HG02623 (cell line): Measurements from ENCODE around the gene CENPC.
"Not testable (repeated sequence)": the region's sequence is repeated elsewhere in the genome, so short reads cannot be mapped to it uniquely, and the experiment has no call there.

Experiments
- ATAC-seq: cut with Tn5 transposase; IDR thresholded peaks from one replicate; pipeline ENCODE4 v1.9.1; 2021; ENCODE audit warnings: moderate library complexity; ENCODE audit not compliant: unreplicated experiment

CENPC gene

GRCh38 chr4:67550857-67551256 is 5.6 kb upstream of the CENPC start:
- ATAC-seq: peak; percentile 25

GRCh38 chr4:67550451-67550850 is 5.1 kb upstream of the CENPC start:
- peak; percentile 31 for ATAC-seq

DNA sequence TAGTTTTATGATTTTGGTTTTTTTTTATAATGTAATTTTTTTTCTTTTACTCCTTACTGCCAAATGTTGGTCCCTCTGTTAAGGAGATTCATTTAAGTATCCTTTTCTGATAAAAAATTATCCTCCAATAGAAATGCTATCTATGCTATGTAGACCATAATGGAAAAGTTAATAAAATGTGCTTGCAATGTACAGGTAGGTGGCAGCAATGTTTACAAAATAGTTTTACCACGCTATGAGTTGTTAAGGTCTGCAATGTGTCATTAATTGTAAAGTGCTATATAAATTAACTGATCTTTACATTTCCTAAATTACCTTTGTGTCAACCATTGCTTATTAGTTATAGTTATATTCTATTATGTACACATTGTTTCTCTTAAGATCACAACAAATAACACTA is 3.8 kb upstream of the CENPC start:
- peak; percentile 30 for ATAC-seq

DNA sequence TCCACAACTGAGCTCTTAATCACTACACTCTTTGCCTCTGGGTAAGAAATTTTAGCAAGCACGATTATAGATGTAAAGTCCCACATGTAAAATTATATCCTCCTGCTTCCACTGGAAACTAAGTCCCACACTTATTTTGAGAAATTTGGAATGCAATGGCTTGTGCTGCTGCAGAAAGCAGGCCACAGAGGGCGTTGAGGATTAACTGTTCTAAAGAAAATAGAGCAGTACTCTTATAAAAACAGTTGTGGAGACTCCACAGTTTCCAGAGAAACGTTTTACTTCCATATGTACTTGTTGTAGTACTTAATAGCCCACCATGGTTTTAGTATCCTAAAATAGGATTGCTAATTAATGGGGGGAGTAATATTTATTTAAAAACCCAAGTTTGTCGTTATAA is 1.7 kb upstream of the CENPC start:
- ATAC-seq: no peak

GRCh38 chr4:67546004-67546356 is 677 bp upstream of the CENPC start:
- no peak for ATAC-seq

DNA sequence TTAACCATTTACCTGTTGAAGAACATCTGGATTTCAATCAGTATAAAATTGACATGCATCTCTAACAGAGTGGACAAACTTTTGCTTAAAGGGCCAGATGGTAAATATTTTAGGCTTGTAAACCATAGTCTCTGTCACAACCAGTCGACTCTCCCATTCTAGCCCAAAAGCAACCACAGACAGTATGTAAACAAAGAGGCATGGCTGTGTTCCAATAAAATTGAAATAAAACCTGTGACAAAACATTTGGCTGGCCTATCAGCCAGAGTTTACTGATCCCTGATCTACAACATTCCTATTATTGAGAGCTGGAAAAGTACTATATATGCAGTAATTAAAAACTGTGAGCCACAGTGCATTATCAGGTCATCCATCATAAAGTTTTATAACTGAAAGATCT is 3.2 kb downstream of the CENPC start:
- no peak for ATAC-seq

DNA sequence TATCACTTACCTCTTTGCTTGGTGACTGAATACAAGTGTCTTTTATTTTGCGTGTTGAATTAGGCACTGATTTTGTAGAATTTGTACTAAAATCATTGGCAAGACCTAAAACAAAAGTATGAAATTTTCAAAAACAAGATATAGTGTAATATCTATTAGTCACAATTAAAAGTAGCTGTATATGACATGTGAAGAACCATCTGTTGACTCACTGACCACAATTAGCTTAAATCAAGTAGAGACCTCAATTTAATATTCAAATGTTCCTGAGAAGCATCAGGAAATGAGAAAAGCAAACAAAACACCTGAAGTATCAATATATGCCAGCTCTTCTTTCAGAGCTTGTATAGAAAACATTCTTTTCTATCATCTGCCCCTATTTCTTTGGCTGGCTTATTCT is 5.5 kb downstream of the CENPC start:
- ATAC-seq: no peak

DNA sequence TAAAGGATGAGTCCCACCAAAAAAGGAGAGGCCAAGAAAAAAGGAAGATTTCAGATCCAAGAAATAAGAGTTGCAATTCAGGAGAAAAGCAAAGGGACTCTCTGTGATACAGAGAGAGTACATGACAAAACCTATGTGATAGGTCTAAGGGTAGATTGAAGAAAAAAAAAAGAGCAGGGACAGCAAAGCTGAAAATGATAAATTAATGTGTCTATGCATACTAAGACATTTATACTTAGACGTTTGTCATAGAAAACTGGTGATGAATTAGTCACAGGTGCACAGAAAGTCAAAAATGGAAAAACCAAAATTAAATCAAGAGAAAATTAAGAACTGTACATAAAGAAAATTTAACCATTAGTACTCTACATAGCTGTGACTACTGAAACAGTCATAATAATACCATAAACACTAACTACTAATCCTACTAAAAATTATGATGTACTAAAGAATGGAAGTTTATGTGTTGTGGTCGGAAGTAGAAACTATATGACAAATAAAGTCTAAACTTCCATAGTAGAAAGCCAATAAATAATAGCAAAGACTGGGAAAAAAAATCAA is 9.9 kb downstream of the CENPC start:
- ATAC-seq: no peak

DNA sequence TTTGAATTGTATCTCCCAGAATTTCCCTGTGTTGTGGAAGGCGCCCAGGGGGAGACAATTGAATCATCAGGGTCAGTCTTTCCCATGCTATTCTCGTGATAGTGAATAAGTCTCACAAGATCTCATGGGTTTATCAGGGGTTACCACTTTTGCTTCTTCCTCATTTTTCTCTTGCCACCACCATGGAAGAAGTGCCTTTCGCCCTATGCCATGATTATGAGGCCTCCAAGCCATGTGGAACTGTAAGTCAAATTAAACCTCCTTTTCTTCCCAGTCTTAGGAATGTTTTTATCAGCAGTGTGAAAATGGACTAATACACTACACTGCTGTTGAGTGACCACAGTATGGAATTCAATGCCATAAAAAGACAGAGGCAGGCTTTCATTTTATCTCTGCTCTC is 12.2 kb downstream of the CENPC start:
- ATAC-seq: no peak

DNA sequence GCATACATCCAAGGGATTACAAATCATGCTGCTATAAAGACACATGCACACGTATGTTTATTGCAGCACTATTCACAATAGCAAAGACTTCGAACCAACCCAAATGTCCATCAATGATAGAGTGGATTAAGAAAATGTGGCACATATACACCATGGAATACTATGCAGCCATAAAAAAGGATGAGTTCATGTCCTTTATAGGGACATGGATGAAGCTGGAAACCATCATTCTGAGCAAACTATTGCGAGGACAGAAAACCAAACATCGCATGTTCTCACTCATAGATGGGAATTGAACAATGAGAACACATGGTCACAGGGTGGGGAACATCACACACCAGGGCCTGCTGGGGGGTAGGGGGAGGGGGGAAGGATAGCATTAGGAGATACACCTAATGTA is 12.9 kb downstream of the CENPC start:
- ATAC-seq: not testable (repeated sequence)

- no peak for ATAC-seq
Observed at GRCh38 chr4:67531379-67531962, 13.8 kb downstream of the CENPC start.

- ATAC-seq: not testable (repeated sequence)
Observed at GRCh38 chr4:67524140-67524539, 21.2 kb downstream of the CENPC start.

DNA sequence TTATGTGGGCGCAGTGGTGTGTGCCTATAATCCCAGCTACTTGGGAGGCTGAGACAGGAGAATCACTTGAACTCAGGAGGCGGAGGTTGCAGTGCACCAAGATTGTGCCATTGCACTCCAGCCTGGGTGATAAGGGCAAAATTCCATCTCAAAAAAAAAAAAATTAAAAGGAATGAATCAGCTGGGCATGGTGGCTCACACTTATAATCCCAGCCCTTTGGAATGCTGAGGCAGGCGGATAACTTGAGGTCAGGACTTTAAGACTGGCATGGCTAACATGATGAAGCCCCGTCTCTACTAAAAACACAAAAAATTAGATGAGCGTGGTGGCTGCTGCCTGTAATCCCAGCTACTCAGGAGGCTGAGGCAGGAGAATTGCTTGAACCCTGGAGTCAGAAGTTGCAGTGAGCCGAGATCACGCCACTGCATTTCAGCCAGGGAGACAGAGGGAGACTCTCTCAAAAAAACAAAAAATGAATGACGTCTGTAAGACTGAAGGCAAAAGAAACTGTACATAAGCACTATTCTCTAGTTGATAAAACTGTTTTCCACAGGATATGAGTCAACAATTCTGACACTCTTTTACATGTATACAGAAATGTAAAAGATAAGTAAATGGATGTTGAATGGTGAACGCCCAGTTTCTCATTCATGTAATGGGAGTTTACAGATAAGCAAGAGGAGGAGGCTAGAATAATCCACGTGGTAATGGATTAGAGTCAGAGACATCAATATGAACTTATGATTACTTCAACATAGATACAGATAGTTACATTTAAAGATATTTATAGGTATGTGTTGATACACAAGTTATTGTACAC is 22.2 kb downstream of the CENPC start:
- ATAC-seq: no peak

- ATAC-seq: no peak
Observed at GRCh38 chr4:67522230-67522629, 23.1 kb downstream of the CENPC start.

DNA sequence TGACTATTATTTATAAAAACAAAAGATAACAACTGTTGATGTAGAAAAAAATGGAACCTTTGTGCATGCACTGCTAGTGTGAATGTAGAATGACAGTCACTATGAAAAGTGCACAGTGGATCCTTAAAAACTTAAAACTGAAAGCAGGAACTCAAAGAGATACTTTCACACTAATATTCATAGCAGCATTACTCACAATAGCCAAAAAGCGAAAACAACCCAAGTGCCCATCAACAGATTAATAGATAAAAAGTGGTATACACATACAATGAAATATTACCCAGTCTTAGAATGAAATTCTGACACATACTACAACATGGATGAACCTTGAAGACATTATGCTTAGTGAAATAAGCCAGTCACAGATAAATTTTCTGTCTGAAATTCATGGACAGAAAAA is 23.8 kb downstream of the CENPC start:
- peak; percentile 43 for ATAC-seq

DNA sequence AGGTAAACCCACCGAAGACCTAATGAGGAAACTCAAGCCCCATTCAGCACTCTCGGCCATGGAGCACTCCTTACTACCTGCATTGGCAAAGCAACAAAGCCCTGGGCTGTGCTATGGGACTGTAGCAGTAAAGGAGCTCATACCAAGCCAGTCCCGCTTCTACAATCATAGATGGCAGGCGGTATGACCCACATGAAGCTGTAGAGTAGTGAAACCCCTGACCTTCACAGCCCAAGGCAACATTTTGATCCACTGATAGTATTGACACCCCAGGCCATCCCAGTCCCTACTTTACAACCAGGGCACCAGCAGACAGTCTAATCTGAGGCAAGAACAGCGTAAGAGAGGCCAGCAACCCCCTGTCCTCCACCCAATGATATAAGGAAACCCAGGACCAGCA is 25.2 kb downstream of the CENPC start:
- ATAC-seq: no peak

DNA sequence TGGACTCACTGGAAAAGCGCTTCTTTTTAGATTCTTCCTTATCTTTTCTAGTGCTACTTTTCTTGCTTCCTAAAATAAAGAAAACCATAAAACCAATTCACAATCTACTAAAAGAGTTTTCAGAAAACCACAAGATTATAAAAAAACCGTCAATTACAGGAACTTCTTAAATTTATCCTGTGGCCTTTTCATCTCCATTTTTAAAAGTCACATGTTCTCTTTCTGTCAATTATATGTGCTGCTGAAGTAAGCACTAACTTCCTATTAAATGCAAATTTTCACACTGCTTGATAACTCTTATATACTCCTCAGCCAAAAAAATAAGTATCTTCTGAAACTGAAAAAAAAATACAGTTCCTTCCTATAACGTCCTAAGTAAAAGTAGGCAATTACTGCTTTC is 32.8 kb downstream of the CENPC start:
- ATAC-seq: no peak

GRCh38 chr4:67500373-67500772 is 44.9 kb downstream of the CENPC start:
- ATAC-seq: no peak

DNA sequence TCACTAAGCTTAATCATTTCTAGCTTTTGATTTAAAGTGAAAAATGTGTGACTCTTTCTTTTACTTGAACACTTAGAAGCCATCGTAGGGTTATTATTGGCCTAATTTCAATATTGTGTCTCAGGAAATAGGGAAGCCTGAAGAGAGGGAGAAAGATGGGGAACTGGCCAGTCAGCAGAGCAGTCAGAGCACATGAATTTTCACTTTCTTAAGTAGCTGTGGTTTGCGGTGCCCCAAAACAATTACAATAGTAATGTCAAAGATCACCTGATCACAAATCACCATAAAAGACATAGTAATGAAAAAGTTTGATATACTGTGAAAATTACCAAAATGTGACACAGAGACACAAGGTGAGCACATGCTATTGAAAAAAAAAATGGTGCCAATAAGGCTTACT is 45.5 kb downstream of the CENPC start:
- no peak for ATAC-seq

DNA sequence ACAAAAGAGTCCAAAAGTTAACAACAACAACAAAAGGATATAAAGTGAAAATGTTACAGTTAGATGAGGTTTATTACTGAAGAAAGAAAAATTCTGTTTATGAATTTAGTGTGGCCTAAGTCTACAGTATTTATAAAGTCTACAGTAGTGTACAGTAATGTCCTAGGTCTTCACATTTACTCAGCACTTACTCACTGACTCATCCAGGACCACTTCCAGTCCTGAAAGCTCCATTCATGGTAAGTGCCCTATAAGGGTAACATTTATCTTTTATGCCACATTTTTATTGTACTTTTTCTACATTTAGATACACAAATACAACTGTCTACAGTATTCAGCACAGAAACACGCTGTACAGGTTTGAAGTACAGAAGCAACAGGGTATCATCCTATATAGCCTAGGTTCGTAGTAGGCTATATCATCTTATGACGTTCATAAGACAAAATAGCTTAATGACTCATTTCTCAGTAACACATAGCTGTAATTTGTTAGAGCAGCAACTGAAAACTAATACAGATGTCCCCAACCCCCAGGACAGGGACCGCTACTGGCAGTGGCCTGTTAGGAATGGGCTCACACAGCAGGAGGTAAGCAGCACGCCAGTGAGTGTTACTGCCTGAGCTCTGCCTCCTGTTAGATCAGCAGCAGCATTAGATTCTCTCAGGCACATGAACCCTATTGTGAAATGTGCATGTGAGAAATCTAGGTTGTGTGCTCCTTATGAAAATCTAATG is 61.3 kb downstream of the CENPC start:
- no peak for ATAC-seq

GRCh38 chr4:67480810-67481209 is 64.5 kb downstream of the CENPC start:
- ATAC-seq: no peak

GRCh38 chr4:67475155-67475554 is 70.1 kb downstream of the CENPC start:
- ATAC-seq: no peak
